ENCODE data around the gene THRB. TPM values are rescaled to one million over a fixed set of nuclear protein-coding genes. Genes with fewer than 3 reads are reported as not detected.

Gene THRB
- total and polyA plus RNA-seq, 2 experiments from 2014 or later = 26.8 to 60.0 TPM

DNA sequence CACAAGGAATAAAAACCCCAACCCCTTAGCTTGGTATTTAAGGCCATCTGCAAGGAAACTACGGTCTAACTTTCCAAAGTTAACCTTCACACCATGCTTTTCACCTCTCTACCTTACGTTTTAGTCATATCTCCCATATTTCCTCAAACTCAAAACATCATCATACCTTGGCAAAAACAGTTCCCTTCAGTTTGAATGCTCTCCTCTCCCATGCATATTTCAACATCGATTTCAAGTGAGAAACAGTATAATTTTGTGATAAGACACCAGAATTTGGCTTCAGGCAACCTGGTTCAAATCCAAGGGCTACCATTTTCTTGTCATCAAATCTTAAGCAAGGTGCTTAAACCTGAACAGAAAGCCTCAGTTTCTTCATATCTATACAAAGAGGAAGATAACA lies 108.2 kb downstream of the THRB start:
- no peak overlapping the region for H3K27ac ChIP-seq
- TF ChIP-seq, protein P1, sequence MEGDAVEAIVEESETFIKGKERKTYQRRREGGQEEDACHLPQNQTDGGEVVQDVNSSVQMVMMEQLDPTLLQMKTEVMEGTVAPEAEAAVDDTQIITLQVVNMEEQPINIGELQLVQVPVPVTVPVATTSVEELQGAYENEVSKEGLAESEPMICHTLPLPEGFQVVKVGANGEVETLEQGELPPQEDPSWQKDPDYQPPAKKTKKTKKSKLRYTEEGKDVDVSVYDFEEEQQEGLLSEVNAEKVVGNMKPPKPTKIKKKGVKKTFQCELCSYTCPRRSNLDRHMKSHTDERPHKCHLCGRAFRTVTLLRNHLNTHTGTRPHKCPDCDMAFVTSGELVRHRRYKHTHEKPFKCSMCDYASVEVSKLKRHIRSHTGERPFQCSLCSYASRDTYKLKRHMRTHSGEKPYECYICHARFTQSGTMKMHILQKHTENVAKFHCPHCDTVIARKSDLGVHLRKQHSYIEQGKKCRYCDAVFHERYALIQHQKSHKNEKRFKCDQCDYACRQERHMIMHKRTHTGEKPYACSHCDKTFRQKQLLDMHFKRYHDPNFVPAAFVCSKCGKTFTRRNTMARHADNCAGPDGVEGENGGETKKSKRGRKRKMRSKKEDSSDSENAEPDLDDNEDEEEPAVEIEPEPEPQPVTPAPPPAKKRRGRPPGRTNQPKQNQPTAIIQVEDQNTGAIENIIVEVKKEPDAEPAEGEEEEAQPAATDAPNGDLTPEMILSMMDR (IDR thresholded peaks at IDR 0.05; ENCODE audit: poor library complexity) = no peak
- no peak for TF ChIP-seq EZH2 (IDR thresholded peaks at IDR 0.05; ENCODE audit: borderline replicate concordance)
- no peak for TF ChIP-seq EZH2phosphoT487 (IDR thresholded peaks at IDR 0.05; ENCODE audit: low read depth, severe bottlenecking, unreplicated experiment)
- WGBS (ENCODE audit: low lambda C conversion rate, missing lambda C conversion rate) = 92% methylated on average over 3 of the region's 3 CpGs

DNA sequence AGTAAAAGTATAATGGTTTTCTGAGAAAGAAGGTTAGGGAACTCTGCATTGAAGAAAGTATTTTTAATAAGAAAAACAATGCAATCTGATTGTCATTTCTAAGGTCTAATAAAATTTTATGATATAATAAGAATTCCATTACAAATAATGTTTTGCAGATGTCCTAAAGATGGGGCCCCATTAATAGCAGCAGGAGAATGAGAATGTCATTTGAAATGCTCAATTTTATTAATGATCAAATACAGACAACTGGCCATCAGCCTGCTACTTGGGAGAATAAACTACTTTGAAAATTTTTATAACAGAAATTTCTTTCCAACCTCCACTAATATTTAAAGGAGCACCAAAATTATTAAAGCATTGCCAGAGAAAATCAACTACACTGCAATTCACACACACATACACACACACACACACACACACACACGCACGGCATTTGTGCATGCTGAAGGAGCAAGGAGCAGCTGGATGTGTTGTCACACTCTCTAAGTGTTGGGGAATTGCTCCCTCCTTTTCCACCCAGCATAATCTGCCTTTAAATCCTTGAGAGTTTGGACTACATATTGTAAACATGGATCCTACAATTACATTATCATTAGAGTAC lies 109.5 kb downstream of the THRB start:
- no peak for TF ChIP-seq EZH2 (IDR thresholded peaks at IDR 0.05; ENCODE audit: borderline replicate concordance)
- TF ChIP-seq EZH2phosphoT487 (IDR thresholded peaks at IDR 0.05; ENCODE audit: low read depth, severe bottlenecking, unreplicated experiment) = no peak
- TF ChIP-seq, protein P1 (IDR thresholded peaks at IDR 0.05; ENCODE audit: poor library complexity) = no peak
- Histone ChIP-seq H3K9me2 (replicated peaks; ENCODE audit: insufficient read depth) (no peaks in the 10 kb centered on the region), H4K20me1 (ENCODE audit: insufficient read depth, poor library complexity, severe bottlenecking) (no peaks in the 10 kb centered on the region), H3K4me2 (no peak overlapping the region), H3K4me3 (no peak overlapping the region), H3K4me1 (ENCODE audit: insufficient read depth) (peaks cover 20% of the 10 kb centered on the region), H2AFZ (no peak overlapping the region), H3K27ac (no peak overlapping the region), H3K27me3 (no peaks in the 10 kb centered on the region), H3K36me3 (replicated peaks; ENCODE audit: insufficient read depth, low read depth) (no peaks in the 10 kb centered on the region), H3K9me3 (ENCODE audit: low read depth) (no peaks in the 10 kb centered on the region), H3K79me2 (peaks cover 81% of the 10 kb centered on the region)
- no peak for DNase-seq (ENCODE audit: low spot score)
- WGBS (ENCODE audit: low lambda C conversion rate, missing lambda C conversion rate) = 50% methylated on average over 2 of the region's 2 CpGs

More for the DNA sequence above, 108.2 kb downstream of the THRB start:
- Histone ChIP-seq H3K4me2 (no peak overlapping the region), H3K9me2 (replicated peaks; ENCODE audit: insufficient read depth) (no peaks in the 10 kb centered on the region), H2AFZ (no peak overlapping the region), H3K4me3 (no peak overlapping the region), H3K9me3 (ENCODE audit: low read depth) (no peaks in the 10 kb centered on the region), H3K27me3 (no peaks in the 10 kb centered on the region), H3K4me1 (ENCODE audit: insufficient read depth) (peaks cover 27% of the 10 kb centered on the region), H3K36me3 (replicated peaks; ENCODE audit: insufficient read depth, low read depth) (no peaks in the 10 kb centered on the region), H4K20me1 (ENCODE audit: insufficient read depth, poor library complexity, severe bottlenecking) (no peaks in the 10 kb centered on the region), H3K79me2 (peaks cover 70% of the 10 kb centered on the region)
- DNase-seq (ENCODE audit: low spot score) = no peak

DNA sequence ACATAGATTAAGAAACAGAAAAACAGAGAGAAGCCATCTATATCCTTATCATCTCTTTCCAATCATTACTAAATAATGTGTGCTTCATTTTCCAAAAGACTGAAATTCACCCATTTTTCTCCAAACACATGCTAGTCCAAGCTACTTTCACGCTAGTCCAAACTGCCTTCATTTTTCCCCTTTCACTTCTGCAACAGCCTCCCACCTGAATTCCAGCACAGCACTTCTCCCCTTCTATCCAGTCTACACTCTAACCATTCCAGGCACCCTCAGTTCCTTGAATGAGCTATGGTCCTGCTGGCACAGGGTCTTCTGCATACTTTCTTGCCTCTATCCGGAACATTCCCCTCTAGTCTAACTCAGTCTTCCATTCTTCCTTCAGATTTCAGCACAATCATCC lies 112.0 kb downstream of the THRB start:
- Histone ChIP-seq H3K79me2 (peaks cover 84% of the 10 kb centered on the region), H2AFZ (no peak overlapping the region), H3K4me1 (ENCODE audit: insufficient read depth) (peaks cover 4% of the 10 kb centered on the region), H3K27me3 (no peaks in the 10 kb centered on the region), H3K36me3 (replicated peaks; ENCODE audit: insufficient read depth, low read depth) (no peaks in the 10 kb centered on the region), H3K4me2 (no peak overlapping the region), H4K20me1 (ENCODE audit: insufficient read depth, poor library complexity, severe bottlenecking) (no peaks in the 10 kb centered on the region), H3K27ac (no peak overlapping the region), H3K9me2 (replicated peaks; ENCODE audit: insufficient read depth) (no peaks in the 10 kb centered on the region), H3K4me3 (no peak overlapping the region), H3K9me3 (ENCODE audit: low read depth) (no peaks in the 10 kb centered on the region)
- 98% methylated on average over 2 of the region's 2 CpGs for WGBS (ENCODE audit: low lambda C conversion rate, missing lambda C conversion rate)
- DNase-seq (ENCODE audit: low spot score) = no peak
- TF ChIP-seq, protein P1 (IDR thresholded peaks at IDR 0.05; ENCODE audit: poor library complexity) = no peak
- no peak for TF ChIP-seq EZH2 (IDR thresholded peaks at IDR 0.05; ENCODE audit: borderline replicate concordance)
- TF ChIP-seq EZH2phosphoT487 (IDR thresholded peaks at IDR 0.05; ENCODE audit: low read depth, severe bottlenecking, unreplicated experiment) = no peak
